Epithelial cell of proximal tubule (primary cell): ENCODE results near the gene TMEM41B. TPM values are rescaled to one million over a fixed set of nuclear protein-coding genes. Genes with fewer than 3 reads are reported as not detected.

Source experiments
- DNase-seq: peaks from one replicate; pipeline ENCODE4 v3.0.0-alpha.2; 2011; ENCODE audit warnings: low read depth
- H3K4me3 ChIP-seq: 2 replicates; pipeline ENCODE4 v1.5.1; 2011; ENCODE audit warnings: low read depth, mild to moderate bottlenecking, low read length
- CTCF ChIP-seq: conservative IDR thresholded peaks from 2 replicates; pipeline ENCODE4 v1.5.1; 2012; ENCODE audit warnings: low read depth, mild to moderate bottlenecking, low read length
- total RNA-seq: library from RNA; depleted of rRNA; stranded (reverse); fragments of >200 nt; gene quantifications from 2 replicates; pipeline ENCODE4 v1.2.3, GENCODE V29; 2015

Gene TMEM41B
- total RNA-seq, 1 donor from 2014 or later = 38.0 TPM

- no peak overlapping the region for H3K4me3 ChIP-seq
- DNase-seq = no peak
- no peak for TF ChIP-seq CTCF
These were observed 1.9 kb upstream of the TMEM41B start for GRCh38 chr11:9316334-9316733.

- DNase-seq = no peak
- no peak for TF ChIP-seq CTCF
- H3K4me3 ChIP-seq = peak overlapping the region; percentile 99
These were observed 790 bp upstream of the TMEM41B start for GRCh38 chr11:9315078-9315688.

- H3K4me3 ChIP-seq = peak overlapping the region; percentile 99
- TF ChIP-seq CTCF = no peak
- no peak for DNase-seq
These were observed 624 bp downstream of the TMEM41B start for GRCh38 chr11:9313648-9314290.

- TF ChIP-seq CTCF = no peak
- DNase-seq = no peak
- H3K4me3 ChIP-seq = no peak overlapping the region
These were observed 3.8 kb downstream of the TMEM41B start for GRCh38 chr11:9310485-9311090.

- no peak for TF ChIP-seq CTCF
- no peak overlapping the region for H3K4me3 ChIP-seq
- DNase-seq = no peak
These were observed 10.2 kb downstream of the TMEM41B start for GRCh38 chr11:9304178-9304577.

- DNase-seq = no peak
- no peak for TF ChIP-seq CTCF
- no peak overlapping the region for H3K4me3 ChIP-seq
These were observed 11.9 kb downstream of the TMEM41B start for GRCh38 chr11:9302448-9302847.
